NCI-H460 (cell line): Measurements from ENCODE around the gene ANKFY1. TPM values are rescaled to one million over a fixed set of nuclear protein-coding genes. Genes with fewer than 3 reads are reported as not detected.

Source experiments
- DNase-seq: peaks from one replicate; pipeline ENCODE4 v3.0.0-alpha.2; 2016; ENCODE audit warnings: low read depth; ENCODE audit errors: extremely low read depth
- total RNA-seq: library from RNA; depleted of rRNA; stranded (reverse); fragments of >200 nt; shearing (Covaris generic); gene quantifications from 2 replicates; pipeline ENCODE4 v1.2.3, GENCODE V29; 2014

Gene ANKFY1
- total RNA-seq, 1 experiment from 2014 or later = 15.4 TPM

DNA sequence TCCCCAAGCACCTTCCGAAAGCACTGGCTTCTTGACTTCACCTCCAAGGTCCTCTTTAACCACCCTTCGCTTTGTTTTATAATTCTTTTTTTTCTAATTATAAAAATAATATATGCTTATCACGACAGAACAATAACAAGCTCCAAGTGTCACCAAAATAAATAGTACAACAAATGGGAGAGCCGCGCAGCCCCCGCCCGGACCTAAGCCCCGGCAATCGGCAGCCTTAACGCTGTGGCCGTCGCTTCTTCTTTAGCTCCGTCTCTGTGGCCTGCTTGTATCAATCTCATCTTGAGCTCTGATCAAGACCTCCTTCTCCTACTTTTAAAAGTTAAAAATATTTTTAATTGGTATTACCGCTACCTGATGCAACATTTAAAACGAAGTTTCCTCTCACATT is 78.1 kb downstream of the ANKFY1 start:
- no peak for DNase-seq

DNA sequence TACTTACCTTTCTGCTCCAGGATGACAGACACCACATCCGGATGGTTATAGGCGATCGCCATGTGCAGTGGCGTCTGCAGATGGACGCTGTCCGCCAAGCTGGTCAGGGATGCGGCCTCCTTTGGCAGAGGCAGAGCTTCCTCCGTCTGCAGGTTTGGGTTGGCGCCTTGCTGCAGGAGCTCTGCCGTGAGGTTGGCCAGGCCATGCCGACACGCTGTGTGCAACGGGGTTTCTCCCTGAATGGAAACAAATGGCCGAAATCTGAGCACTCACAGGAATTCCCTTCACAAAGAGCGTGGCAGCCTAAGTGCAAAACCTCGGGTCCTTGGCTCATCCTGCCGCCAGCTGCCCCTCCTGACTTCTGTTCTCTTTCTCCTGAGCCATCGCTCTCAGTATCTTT is 79.0 kb downstream of the ANKFY1 start:
- no peak for DNase-seq

DNA sequence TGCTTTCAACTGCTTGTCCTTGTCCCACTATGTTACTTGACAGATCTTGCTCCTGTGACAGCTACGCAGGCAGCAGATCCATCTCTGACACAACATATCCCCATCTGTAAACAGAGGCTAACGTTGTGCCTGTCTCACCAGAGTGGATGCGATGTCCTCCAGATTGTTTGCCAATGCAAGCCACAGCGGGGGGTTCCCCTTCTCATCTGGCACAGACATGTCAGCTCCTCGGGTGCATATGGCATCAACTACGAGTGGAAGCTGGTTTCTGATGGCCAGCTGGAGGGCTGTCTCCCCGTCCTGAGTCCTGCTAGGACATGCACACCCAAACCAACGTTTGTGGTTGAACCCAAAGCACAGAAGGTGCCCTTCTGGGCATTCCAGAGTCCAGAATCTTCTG is 81.7 kb downstream of the ANKFY1 start:
- DNase-seq = no peak

DNA sequence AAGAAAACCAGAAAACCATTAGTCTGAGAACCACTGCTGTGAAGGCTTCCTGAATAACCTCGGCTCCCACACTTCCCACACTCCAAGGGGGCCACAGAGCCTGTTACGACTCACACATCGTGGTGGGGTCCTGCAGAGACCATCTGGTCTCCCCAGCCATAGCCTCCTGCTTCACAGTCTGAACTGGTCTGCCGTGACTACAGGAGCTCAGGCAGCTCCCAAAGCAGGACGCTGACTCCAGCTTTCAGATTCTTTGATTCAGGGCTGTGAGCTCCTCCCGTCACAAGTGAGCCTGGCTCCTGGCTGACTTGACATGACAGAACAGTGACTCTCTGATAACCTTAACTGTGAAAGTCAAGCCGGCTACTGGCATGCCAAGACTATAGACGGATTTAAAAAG is 83.0 kb downstream of the ANKFY1 start:
- no peak for DNase-seq

DNA sequence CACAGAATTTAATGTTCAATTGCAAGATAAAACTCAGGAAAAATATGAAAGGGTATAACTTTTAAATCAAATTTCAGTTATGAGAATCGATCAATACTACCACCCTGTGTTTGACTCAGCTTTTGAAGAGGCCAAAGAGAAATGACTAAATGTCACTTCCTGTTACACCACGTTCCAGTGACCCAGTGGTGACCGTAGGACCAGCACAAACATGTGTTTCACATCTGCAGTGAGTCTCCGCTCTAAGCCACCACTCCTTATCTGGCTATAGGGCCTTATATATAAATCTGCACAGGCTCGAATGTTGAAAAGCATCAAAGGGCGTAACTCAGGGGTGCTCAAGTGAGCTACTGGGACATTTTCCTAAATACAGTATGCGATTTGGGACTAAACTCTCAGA is 84.7 kb downstream of the ANKFY1 start:
- no peak for DNase-seq

DNA sequence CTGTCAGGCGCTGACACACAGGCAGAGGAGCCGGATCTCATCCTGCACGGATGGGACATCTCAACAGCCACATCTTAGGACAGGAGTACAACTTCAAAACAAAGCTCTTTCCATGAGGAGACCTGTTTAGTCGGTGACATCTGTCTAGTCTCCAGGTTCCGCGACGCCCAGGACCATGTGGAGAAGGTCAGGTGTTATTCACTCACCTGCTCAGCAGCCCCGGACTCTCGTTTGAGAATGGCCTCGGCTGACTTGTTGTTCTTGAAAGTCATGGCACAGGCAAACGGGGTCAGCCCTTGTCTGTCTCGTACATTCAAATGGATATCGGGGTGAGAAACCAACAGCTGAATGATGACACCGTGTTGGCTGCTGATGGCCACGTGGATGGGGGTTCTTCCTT is 85.1 kb downstream of the ANKFY1 start:
- no peak for DNase-seq

DNA sequence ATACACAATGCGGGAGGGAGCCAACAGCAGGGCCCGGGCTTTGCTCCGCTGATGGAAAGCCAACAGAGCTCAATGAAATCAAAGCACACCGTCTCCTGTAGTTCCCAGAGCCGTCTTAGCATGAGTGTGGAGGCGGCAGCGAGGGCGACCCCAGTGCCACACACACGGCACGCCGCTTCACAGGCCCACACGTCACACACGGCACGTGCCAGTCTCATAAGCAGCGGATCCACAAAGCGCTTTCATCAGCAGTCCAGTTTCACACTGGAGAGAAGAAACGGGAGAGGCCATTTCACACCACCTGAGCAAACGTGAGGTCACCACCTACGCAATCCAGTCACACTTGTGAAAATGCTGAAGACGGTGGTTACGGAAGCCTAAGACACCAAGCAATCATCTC is 86.0 kb downstream of the ANKFY1 start:
- DNase-seq = no peak

DNA sequence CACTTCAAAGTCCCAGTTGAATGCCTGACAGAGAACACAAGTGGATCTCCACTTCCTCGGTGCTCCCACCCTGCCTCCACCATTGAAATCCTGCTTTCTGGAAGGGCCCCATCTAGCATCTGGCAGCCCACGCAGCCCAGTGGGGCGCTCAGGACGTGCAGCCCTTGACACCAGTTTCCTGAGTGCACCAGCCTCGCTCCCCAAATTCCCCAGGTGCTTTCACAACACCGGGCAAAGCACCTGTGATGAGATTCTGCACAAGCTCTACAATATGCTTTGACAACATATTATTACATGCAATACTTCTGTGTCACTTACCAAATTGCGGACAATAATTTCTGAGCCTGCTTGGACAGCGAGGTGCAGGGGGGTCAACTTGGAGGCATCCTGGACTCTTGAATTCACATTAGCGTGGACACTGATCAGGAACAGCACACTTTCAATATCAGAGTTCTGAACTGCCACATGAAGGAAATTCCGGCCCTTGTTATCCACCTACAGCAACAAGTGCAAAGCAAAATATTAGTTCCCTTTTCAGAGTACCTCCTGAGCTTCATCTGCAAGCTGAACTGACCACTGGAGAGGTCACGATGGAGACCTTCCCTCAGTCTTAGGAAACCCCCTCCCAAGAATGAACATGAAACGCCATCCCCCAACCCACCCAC is 86.8 kb downstream of the ANKFY1 start:
- no peak for DNase-seq

DNA sequence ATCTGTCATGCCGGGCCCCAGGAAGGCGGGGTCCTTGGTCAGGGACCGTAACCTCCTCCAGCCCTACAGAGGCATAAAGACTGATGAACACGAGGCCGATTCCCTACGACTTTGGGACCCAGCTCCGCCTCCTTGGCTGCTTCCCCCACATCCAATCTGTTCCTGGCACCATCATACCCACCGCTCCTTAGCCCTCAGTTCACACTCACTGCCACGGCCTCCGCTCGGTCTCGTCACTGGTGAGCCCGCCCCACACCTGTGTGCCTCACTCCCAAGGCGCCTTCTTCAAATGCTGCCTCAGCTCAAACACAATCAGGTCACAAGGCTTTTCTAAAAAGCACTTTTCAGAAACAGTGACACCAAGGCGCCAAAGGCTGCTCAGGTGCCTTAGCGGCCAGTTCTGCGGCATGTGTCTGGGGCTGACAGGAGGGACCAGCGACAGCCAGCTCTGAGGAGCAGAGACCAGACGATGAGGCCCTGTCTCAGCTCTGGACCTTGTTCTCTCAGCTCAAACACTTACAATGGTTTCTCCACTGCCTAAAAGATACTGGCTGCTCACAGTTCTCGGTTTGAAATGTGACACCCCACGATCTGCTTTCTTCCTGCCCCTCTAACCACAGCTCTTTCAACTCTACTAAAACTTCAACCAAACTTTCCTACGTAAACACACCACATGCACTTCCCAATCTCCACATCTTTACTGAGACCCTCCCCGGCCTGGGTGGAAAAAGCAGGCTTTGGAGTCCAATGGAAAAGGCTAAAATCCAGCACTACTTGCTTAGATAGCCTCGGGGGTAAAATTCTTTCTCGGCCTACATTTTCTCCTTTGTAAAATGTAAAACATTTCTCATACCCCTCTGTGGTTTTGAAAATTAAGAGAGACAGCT is 87.6 kb downstream of the ANKFY1 start:
- no peak for DNase-seq

DNA sequence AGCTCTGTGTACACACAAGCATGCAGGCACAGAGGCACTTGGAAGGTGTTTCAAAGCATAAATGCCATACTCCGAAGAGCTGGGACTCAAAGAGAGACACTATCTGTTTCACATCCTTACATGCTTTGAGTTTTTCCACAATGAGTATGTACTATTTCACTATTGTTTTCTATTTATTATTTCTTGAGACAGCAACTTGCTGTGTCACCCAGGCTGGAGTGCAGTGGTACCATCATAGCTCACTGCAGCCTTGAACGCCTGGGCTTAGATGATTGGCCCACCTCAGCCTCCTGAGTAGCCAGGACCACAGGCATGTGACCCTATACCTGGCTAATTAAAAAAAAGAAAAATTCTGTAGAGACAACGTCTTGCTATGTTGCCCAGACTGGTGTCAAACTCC is 89.2 kb downstream of the ANKFY1 start:
- no peak for DNase-seq

DNA sequence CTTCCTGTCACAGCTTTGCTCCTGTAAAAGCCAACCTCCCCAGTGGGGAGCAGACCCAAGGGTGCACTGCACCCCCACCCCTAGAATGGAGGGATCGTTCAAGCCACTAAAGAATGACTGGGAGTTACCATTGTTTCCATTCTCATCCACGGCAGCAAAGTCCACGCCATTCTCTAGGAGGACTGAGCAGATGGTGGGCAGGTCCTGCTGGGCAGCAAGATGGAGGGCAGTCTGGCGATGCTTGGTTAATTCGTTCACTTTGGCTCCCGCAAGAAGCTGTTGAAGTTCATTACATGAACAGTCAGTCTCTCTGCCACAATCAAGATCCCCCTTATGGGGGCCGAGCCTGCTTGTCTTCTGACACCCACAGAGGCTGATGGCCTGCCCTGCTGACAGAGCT is 90.0 kb downstream of the ANKFY1 start:
- no peak for DNase-seq

DNA sequence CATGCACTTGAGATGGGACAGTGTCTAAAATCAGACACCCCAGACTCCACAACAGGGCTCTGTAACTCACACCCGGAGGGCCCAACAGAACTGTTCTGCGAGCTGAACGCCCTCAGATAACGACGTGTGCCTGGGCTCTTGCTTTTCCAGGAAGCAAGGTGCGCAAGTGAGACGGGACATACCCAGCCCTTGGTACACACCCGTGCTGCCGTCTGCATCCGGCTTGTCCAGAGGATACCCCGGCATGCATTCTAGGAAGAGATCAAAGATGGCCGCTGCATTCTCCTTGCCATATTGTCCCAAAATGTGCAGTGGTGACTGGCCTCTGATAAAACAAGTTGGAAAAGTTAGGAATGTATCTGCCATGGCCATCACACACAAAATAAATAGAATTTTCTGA is 91.4 kb downstream of the ANKFY1 start:
- DNase-seq = no peak

DNA sequence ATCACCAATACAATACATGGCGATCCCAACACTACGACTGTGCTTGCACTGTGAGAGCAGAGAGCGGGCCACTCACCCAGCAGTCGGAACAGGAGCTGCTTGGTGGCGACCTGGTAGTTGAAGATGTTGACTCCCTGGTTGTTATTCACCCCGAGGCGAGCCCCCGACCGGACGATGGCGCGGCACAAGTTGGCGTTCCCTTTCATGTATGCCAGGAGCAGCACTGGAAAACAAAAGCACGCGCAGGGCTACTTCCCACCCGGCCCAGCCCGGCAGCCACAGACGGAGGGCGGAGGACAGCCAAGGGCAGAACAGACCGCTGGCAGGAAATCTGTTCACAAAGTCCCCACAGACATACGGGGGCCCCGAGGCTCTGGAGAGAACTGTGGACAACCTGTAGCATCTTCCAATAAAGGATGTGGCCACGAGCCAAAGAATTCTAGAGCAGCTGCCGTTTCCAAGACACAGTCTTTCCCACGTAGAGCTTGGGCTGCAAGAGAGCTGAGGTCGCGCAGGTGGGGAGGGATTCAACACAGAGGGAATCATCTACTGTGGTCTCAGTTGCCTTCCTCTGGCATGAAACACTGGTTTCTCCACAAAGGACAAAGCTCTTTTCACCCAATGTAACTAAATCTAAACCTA is 93.0 kb downstream of the ANKFY1 start:
- no peak for DNase-seq

DNA sequence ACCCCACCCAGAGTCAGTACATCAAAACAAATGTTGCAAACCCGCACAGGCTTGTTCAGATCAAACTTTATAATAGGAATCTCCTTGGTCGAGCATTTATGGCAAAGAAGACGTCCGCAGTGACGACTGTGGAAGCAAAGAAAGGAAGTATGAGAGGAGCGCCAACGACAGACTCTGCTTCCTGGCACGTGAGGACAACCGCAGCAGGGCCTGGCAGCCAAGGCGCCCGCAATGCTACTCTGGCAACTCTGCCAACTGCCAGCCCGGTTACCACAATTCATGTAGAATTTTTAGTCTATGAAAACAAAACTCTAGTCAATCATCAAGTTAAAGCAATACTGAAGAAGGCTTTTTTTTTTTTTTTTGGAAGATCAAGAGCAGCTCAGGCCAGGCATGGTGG is 96.0 kb downstream of the ANKFY1 start:
- no peak for DNase-seq

DNA sequence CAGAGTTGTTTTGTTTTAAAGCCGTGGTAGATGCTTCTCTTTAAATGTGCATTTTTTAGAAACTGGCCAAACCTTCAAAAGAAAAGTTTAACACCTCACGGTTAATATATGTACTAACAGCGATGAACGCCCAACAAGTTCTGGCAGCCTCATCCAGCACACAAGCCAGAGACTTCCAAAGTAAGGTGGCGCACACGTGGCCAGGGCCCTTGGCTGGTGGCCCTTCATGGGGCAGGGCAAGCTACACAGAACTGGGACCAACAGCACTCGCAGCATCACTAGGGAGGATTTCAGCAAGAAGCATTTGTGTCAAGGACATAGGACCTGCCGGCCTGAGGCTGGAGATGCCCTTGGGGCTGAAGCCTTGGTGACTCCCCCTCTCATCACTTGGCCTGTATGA is 97.4 kb downstream of the ANKFY1 start:
- no peak for DNase-seq

DNA sequence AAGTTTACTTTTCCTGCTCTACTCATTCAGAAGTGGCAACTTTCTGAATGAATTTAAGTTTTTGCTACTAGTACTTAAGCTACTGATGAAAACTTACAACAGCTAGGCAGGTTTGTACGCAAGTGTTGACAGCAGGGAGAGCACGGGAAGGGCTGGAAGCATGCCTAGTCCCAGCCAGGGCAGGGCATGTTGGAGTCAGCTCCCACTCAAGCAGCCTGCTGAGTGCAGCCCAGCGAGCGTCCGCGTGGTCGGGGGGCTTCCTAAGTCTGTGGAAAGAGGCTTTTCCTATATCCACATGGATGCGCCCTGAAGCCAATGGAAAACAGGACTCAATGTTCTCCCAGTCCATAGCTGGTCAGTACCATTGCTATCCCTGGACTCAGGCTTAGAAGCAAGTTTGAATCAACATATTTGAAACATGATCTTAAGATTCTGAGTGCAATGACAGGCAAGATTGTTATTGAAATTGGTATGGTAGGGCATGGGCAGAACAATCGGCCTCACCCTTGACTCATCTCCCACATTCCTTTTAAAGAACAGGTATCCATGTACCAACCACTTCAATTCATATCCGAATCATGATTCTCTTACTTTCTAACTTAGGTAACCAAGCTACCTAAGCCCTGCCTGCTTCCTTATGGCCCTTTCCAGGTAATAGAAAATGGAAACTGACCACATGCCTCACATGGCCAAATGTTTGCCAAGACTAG is 98.3 kb downstream of the ANKFY1 start:
- DNase-seq = no peak

DNA sequence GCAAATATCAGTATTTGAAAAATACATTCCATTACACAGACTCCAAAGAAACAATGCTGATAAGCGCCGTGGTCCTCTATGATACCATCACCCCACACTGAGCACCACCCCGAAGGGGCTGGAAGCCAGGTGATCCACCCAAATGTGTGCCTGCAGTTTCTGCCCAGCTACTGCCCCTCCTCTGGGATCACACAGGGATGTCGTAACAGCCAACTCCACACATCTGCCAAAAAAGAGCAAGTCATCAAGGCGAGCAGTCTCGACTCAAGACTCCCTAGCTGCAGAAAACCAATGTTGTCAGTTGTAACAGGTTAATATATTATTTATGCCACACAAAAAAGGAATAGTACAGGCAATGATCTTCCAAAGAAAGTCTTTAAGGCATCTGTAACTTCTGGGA is 99.8 kb downstream of the ANKFY1 start:
- no peak for DNase-seq

DNA sequence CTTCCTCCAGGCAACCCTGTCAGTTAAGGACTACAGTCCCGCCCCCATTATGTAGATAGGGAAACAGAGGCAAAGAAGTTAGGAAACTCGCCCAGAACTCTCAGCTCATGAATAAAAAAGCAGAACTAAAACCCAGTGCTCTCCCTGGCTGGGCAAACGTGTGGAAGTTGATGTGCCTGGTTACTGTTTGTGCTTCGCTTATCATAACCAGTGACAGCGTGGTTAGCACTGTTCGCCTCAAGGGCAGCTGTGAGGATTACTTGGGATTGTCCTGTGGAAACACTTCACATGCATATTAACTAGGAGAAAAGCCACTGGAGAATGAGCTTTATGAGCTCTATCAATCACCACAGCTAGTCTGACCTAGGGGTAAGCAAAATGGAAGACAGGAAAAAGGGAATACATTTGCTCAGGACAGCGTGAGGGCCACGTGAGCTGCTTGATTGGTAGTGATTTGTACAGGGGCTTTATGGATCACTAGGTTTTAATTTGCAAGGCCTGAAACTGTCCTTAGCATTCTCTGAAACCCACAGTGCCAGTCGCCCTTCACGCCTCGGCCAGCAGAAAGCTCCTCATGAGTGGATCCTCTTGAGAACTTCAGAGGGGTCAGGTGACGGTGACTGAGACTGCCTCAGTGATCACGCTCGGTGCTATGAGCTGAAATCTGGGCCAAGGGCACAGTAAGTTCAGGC is 100.9 kb downstream of the ANKFY1 start:
- no peak for DNase-seq

DNA sequence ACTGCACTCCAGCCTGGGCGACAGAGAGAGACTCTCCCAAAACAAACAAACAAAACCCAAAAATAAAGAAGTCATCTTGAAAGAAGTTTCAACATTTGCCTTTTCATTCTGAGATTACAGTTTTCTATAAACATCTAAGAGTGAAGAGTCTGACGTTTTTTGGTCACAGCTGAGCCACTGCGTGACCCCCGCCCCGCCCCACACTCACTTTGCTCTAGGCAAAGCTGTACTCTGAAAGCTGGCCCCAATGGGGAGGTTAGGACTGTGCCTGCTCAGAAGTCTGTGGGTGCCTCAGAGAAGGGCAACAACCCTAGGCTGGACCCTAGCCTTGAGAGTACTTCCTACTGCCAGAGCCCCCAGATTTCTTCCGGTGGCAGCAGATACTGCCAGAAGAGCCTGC is 101.5 kb downstream of the ANKFY1 start:
- no peak for DNase-seq

DNA sequence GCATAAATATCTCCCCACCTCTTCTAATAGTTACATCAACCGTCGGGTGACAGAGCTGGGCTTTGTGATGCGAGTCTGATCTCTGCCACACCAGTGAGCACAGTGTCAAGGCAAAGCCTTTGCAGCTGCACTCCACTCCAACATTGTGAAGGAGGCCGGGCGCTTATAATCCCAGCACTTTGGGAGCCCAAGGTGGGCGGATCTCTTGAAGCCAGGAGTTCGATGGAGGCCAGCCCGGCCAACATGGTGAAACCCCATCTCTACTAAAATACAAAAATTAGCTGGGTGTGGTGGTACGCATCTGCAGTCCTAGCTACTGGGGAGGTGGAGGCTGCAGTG is 101.8 kb downstream of the ANKFY1 start:
- DNase-seq = no peak
